Muscle layer of colon (tissue), 2 donors: ENCODE data around the gene NDUFS1.
"Not testable (repeated sequence)": the region's sequence is repeated elsewhere in the genome, so short reads cannot be mapped to it uniquely, and the experiment has no call there.

Experiments
- H3K27ac ChIP-seq: one replicate; pipeline ENCODE4 v1.7.0; 2013; ENCODE audit warnings: low read depth, mild to moderate bottlenecking, low read length, moderate library complexity
- H3K27me3 ChIP-seq, 2 donors: one replicate each; pipeline ENCODE4 v1.7.0; 2013; ENCODE audit warnings: low read length in 2 of 2, mild to moderate bottlenecking in 2 of 2; ENCODE audit not compliant: insufficient read depth in 2 of 2, control insufficient read depth in 1 of 2
- H3K36me3 ChIP-seq: one replicate; pipeline ENCODE4 v1.7.0; 2013; ENCODE audit warnings: mild to moderate bottlenecking, low read length; ENCODE audit not compliant: insufficient read depth
- H3K4me1 ChIP-seq: one replicate; pipeline ENCODE4 v1.7.0; 2013; ENCODE audit warnings: mild to moderate bottlenecking, low read length; ENCODE audit not compliant: insufficient read depth
- H3K4me3 ChIP-seq, 2 donors: one replicate each; pipeline ENCODE4 v1.7.0; 2013; ENCODE audit warnings: low read length in 2 of 2, low read depth in 1 of 2, mild to moderate bottlenecking in 1 of 2, moderate library complexity in 1 of 2
- H3K9ac ChIP-seq: one replicate; pipeline ENCODE4 v1.7.0; 2013; ENCODE audit warnings: low read length
- H3K9me3 ChIP-seq: one replicate; pipeline ENCODE4 v1.7.0; 2013; ENCODE audit warnings: mild to moderate bottlenecking, low read length
- donor health status: abdominal sarcoma.
- donor health status: Adenocarcinoma of cecum.

NDUFS1 gene

DNA sequence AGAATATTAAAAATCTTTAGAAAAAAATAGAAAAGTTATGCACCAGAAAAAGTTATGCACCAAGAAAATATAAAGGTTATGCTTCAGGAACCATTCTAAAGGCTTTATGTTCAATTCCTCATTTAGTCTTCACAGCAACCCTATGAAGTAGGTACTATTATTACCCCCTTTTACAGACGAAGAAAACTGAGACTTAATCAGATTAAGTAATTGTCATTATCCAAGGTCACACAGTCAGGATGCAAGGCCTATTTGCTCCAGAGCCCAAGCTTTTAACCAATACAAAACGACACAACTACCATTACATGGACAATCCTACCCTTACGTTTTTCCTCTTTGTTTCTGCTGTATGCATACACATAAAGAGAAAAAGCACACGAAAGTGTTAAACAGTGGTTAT, 78.3 kb downstream of the NDUFS1 start:
- H3K4me3 ChIP-seq: no peak overlapping the region
- no peak overlapping the region for H3K27ac ChIP-seq
- no peaks in the 10 kb centered on the region for H3K9me3 ChIP-seq
- H3K4me1 ChIP-seq: peaks cover 16% of the 10 kb centered on the region
- no peaks in the 10 kb centered on the region for H3K36me3 ChIP-seq
- no peak overlapping the region for H3K9ac ChIP-seq
- no peaks in the 10 kb centered on the region for H3K27me3 ChIP-seq

GRCh38 chr2:206079699-206080465, 79.4 kb downstream of the NDUFS1 start:
- Histone ChIP-seq H3K27ac (no peak overlapping the region), H3K36me3 (no peaks in the 10 kb centered on the region), H3K9me3 (no peaks in the 10 kb centered on the region), H3K9ac (no peak overlapping the region), H3K4me3 (no peak overlapping the region), H3K4me1 (peaks cover 16% of the 10 kb centered on the region), H3K27me3 (no peaks in the 10 kb centered on the region)

DNA sequence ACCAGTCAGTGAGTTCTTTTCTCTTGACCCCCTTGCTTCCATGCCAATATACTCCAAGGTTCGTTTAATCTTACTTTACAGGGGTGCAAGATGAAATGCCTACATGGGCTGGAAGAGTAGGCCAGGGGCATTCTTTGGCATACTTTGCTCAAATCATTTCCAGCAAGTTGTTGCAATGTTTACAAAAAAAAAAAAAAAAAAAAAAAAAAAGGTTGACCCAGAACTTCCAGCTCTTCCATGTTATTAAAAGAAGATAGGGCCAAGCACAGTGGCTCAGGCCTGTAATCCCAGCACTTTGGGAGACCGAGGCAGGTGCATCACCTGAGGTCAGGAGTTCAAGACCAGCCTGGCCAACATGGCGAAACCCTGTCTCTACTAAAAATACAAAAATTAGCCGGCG, 81.4 kb downstream of the NDUFS1 start:
- not testable (repeated sequence) for H3K27ac ChIP-seq, H3K4me3 ChIP-seq, H3K9me3 ChIP-seq, H3K27me3 ChIP-seq, H3K9ac ChIP-seq, H3K36me3 ChIP-seq
- H3K4me1 ChIP-seq: peaks cover 11% of the 10 kb centered on the region

DNA sequence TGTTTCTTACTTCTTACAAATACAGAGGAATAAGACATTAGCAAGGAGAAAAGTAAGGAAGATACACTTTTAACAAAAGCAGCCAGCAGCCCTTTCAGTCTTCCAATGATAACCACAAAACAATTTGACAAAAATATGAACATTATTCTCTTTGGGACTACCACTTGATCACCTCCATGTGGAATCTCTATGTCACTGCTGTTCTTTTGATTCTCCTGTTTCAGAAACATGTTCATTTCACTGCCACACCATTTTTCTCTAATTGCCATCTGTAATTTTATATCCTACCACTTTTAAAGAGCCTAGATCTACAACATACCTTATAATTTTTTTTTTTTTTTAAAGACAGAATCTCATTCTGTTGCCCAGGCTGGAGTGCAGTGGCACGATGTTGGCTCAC, 84.1 kb downstream of the NDUFS1 start:
- Histone ChIP-seq H3K27me3 (no peaks in the 10 kb centered on the region), H3K9ac (no peak overlapping the region), H3K36me3 (no peaks in the 10 kb centered on the region), H3K27ac (no peak overlapping the region), H3K4me3 (no peak overlapping the region), H3K4me1 (peaks cover 6% of the 10 kb centered on the region), H3K9me3 (no peaks in the 10 kb centered on the region)

- Histone ChIP-seq H3K9me3 (no peaks in the 10 kb centered on the region), H3K4me1 (no peaks in the 10 kb centered on the region), H3K27ac (no peak overlapping the region), H3K4me3 (no peak overlapping the region), H3K36me3 (no peaks in the 10 kb centered on the region), H3K9ac (no peak overlapping the region), H3K27me3 (no peaks in the 10 kb centered on the region)
Observed at GRCh38 chr2:206071807-206072206, 87.4 kb downstream of the NDUFS1 start.

GRCh38 chr2:206069417-206069816, 89.8 kb downstream of the NDUFS1 start:
- Histone ChIP-seq H3K9ac (no peak overlapping the region), H3K36me3 (no peaks in the 10 kb centered on the region), H3K4me3 (no peak overlapping the region), H3K9me3 (no peaks in the 10 kb centered on the region), H3K27ac (no peak overlapping the region), H3K27me3 (no peaks in the 10 kb centered on the region), H3K4me1 (no peaks in the 10 kb centered on the region)

- Histone ChIP-seq H3K36me3 (no peaks in the 10 kb centered on the region), H3K4me1 (no peaks in the 10 kb centered on the region), H3K9me3 (no peaks in the 10 kb centered on the region), H3K4me3 (no peak overlapping the region), H3K27ac (no peak overlapping the region), H3K27me3 (no peaks in the 10 kb centered on the region), H3K9ac (no peak overlapping the region)
Observed at GRCh38 chr2:206068207-206068606, 91.0 kb downstream of the NDUFS1 start.
